LNCaP clone FGC (cell line): Measurements from ENCODE around the gene ACADS.

Source experiments
- DNase-seq: peaks from one replicate; pipeline ENCODE4 v3.0.0-alpha.2; 2011; ENCODE audit warnings: low read depth
- H3K4me3 ChIP-seq: 2 replicates; pipeline ENCODE4 v1.5.1; 2011; ENCODE audit warnings: mild to moderate bottlenecking, low read depth, low read length, control low read depth
- CTCF ChIP-seq: IDR thresholded peaks from 2 replicates; pipeline ENCODE4 v1.5.1; 2012; ENCODE audit warnings: mild to moderate bottlenecking; ENCODE audit not compliant: control insufficient read depth, insufficient read depth; ENCODE audit errors: extremely low read depth

The ACADS gene

DNA sequence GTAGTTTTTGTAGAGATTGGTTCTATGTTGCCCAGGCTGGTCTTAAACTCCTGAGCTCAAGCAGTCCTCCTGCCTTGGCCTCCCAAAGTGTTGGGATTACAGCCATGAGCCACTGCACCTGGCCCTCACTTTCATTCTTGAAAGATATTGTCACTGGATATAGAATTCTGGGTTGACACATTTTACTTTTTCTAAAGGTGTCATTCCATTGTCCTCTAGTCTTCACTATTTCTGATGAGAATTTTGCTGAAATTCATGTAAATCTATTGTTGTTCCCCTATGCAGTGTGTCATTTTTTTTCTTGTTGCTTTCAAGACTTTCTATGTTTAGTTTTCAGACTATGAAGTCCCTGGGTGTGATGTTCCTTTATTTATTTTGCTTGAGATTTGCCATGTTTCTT is 29.2 kb downstream of the ACADS start:
- no peak overlapping the region for H3K4me3 ChIP-seq
- no peak for TF ChIP-seq CTCF
- no peak for DNase-seq

DNA sequence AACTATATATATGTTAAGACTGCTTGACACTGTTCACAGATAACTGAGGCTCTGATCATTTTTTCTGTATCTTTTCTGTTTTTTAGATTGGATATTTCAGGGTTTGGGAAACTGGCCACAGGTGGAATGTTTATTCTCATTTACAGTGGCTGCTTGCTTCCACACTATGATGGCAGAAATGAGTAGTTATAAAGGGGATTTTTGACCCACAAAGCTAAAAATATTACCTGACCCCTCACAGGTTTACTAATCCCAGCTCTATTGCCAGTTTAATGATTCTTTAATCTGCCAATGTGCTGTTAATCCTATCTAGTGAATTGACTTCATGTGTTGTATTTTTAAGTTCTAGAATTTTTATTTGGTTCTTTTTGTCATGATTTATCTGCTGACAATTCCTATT is 29.6 kb downstream of the ACADS start:
- DNase-seq: no peak
- TF ChIP-seq CTCF: no peak
- no peak overlapping the region for H3K4me3 ChIP-seq

DNA sequence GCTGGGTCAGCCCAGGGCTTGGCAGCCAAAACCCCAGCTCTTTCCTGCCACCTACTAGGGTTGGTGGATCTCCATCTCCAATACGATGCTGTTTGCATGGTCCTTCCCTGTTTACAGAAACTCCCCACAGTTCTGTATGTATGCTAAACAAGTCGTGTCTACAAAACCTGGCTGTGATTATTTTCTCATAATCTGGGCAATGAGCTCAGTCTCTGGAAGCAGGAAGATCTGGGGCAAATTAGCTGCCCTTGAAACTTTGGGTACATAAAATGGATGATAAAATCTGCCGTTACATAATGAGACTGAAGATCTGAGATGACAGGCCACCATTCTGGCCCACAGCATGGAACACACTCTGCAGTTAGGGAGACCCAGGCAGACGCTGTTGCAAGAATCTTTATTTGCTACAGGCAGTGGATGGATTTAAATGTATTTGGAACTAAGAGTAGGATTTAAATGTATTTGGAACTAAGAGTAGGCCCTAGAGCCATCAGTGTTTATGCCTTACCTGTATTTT is 31.7 kb downstream of the ACADS start:
- TF ChIP-seq CTCF: no peak
- no peak overlapping the region for H3K4me3 ChIP-seq
- DNase-seq: no peak

DNA sequence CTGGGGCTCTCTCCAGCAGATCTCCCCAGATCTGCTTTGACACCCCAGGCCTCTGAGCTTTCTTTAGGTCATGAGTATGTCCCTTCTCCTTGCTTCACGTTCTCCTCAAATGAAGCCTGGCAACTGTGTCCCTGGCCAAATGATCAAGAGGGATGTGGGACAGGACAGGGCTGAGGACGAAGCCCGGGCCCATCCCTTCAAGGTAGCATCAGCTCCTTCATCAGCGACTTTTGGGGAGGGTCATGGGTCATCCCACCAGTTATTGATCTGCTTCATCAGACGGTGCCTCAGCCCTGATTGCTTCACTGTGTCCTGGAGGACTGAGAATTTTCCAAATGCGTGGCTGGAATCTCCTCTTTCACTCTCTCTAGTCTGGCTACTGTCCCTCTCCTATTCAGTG is 32.3 kb downstream of the ACADS start:
- TF ChIP-seq CTCF: no peak
- DNase-seq: no peak

DNA sequence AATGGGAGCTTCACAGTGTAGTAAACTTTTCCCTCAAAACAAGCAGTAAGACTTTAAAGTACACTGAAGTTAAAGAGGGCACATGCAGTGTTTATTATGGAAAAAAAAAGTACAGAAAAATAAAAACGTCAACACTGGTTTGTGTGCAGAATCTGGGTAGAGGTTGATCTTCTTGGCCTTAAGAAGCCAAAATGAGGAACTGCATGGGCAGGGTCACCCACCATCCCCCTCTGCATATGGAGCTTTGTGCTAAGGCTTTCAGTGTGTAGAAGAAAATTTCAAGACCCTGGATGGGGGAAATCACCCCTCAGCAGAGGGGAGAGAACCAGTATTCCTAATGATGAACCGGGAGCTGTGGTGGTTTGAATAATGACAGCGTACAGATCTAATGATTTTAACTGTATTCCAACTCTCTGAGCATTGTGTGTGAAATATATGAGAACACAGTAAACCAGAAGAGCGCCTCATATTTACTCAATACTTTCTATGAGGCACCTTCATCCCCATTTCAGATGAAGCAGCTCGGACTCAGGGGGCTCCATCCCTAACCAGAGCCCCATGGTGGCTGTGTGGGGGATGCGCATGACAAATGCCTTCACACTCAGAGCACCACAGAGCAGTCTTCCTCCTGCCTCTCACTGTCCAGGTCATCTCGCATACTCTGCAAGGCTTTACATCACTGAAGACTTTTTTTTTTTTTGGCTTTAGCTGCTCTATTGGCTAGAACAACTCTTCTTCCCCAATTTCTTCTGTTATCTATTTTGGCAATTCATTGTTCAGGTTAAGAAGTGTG is 33.4 kb downstream of the ACADS start:
- no peak for DNase-seq
- no peak for TF ChIP-seq CTCF
- H3K4me3 ChIP-seq: no peak overlapping the region

More for the DNA sequence above, 32.3 kb downstream of the ACADS start:
- H3K4me3 ChIP-seq: no peak overlapping the region

GRCh38 chr12:120759591-120760348 is 34.1 kb downstream of the ACADS start:
- no peak for DNase-seq
- TF ChIP-seq CTCF: no peak
- no peak overlapping the region for H3K4me3 ChIP-seq
